ENCODE data around the gene NEIL3. TPM values are rescaled to one million over a fixed set of nuclear protein-coding genes. Genes with fewer than 3 reads are reported as not detected.

NEIL3 gene
- total RNA-seq, 4 donors from 2014 or later: 1.1 to 3.1 (median 2.1) TPM

DNA sequence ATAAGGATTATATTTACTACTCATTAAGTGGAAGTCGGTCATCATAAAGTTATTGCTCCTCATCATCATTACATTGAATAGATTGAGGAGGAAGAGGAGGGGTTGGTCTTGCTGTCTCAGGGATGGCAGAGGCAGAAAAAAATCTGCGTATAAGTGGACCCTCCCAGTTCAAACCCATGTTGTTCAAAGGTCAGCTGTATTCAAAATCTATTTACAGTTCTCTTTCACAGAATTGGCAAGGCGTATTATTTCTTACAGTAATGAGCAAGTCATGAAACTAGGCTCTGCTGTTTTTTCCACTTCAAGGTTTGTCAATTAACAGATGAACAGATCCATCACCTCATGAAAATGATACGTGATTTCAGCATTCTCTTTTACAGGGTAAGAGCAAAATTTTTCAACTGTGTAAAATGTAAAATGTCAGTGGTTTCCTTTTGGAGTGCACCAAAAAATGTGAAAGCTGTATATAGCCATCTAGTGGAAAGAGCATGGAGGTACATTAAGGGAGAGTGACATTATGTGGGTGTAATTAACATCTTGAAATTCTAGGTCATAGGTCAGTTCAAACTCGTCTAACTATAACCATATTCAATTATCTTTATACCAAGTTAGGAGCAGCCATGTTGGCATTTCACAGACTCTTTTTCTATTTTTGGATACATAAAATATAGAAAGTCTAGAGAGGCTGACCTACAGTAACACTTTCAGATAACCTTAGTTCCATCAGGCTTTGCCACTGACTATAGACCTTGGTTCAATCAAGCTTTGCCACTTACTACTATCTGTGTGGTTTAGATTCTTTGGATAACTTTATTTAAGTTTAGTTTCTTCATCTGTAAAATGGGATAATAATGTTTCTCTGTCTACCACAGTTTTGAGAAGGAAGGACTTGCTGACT lies 30.1 kb downstream of the NEIL3 start:
- no peak overlapping the region for H3K27ac ChIP-seq
- DNase-seq (ENCODE audit: low spot score in 2 of 2): no peak
- 38% methylated on average over 5 of the region's 5 CpGs for WGBS
- peaks cover 4% of the 10 kb centered on the region for H3K4me1 ChIP-seq
- H3K4me3 ChIP-seq: no peak overlapping the region
- no peaks in the 10 kb centered on the region for H3K27me3 ChIP-seq
- no peaks in the 10 kb centered on the region for H3K9me3 ChIP-seq
- H3K36me3 ChIP-seq: no peaks in the 10 kb centered on the region
- TF ChIP-seq POLR2A (IDR thresholded peaks at IDR 0.05): no peak
- TF ChIP-seq, protein P1, sequence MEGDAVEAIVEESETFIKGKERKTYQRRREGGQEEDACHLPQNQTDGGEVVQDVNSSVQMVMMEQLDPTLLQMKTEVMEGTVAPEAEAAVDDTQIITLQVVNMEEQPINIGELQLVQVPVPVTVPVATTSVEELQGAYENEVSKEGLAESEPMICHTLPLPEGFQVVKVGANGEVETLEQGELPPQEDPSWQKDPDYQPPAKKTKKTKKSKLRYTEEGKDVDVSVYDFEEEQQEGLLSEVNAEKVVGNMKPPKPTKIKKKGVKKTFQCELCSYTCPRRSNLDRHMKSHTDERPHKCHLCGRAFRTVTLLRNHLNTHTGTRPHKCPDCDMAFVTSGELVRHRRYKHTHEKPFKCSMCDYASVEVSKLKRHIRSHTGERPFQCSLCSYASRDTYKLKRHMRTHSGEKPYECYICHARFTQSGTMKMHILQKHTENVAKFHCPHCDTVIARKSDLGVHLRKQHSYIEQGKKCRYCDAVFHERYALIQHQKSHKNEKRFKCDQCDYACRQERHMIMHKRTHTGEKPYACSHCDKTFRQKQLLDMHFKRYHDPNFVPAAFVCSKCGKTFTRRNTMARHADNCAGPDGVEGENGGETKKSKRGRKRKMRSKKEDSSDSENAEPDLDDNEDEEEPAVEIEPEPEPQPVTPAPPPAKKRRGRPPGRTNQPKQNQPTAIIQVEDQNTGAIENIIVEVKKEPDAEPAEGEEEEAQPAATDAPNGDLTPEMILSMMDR (IDR thresholded peaks at IDR 0.05): peak; percentile 45 to 55

DNA sequence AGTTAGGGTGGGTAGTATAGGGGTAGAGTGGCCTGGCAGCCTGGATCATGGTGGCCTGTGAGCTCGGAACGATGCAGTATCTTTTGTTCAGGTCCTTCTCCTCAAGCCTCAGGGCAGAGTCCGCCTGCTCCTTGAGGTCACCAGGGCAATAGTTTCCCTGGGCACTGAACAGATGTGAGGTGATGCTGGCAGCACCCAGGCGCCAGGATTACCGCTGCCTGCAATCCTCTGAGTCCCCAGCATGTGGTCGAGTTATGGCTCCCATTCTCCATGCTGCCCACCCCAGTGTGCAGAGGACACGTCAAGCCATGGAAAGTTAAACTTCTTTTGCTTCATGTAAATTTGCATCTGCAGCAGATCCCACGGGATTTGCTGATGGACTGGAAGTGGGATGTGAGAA lies 38.7 kb downstream of the NEIL3 start:
- Histone ChIP-seq H3K36me3 (no peaks in the 10 kb centered on the region), H3K27ac (no peak overlapping the region), H3K4me3 (no peak overlapping the region), H3K4me1 (no peaks in the 10 kb centered on the region), H3K9me3 (no peaks in the 10 kb centered on the region), H3K27me3 (no peaks in the 10 kb centered on the region)
- TF ChIP-seq POLR2AphosphoS5 (IDR thresholded peaks at IDR 0.05): no peak
- TF ChIP-seq POLR2A (IDR thresholded peaks at IDR 0.05): no peak
- TF ChIP-seq, protein P1 (IDR thresholded peaks at IDR 0.05): no peak
- TF ChIP-seq EP300 (IDR thresholded peaks at IDR 0.05): no peak
- 92% methylated on average over 4 of the region's 8 CpGs for WGBS
- no peak for DNase-seq (ENCODE audit: low spot score in 2 of 2)

- no peaks in the 10 kb centered on the region for H3K36me3 ChIP-seq
- no peaks in the 10 kb centered on the region for H3K27me3 ChIP-seq
Measured at GRCh38 chr4:177349191-177349590, 39.5 kb downstream of the NEIL3 start.

DNA sequence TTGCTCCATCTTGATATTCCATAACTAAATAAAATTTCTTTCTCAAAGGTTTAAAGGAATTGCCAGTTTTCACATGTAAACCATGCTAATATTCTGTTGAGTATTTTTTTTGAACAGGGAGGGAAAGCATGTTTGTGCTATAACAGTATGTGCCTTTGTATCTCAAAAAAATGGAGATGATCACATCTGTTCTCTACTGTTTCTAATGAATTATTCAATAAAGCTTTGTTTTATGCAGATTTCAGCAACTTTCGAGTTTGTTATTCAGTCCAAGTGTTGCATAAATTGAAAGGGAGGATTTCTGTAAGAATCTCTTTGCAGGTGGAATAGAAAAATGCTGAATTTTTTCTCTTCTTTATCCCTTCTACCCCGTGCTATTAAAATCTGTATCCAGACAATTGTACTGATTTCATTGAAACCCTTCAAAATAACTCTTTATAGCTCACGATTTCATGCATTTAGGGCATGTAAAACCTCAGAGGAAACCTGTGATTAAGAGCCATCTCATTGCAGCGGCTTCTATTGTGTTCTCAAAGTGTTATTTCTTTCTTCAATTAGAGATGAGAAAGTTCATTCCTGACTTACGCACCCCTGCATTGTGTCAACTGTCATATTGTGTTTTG lies 42.1 kb downstream of the NEIL3 start:
- Histone ChIP-seq H3K27me3 (no peaks in the 10 kb centered on the region), H3K9me3 (no peaks in the 10 kb centered on the region)
- WGBS: 95% methylated on average over 5 of the region's 5 CpGs

More at GRCh38 chr4:177349191-177349590, 39.5 kb downstream of the NEIL3 start:
- no peaks in the 10 kb centered on the region for H3K4me1 ChIP-seq
- WGBS: 94% methylated on average over 6 of the region's 6 CpGs
- H3K27ac ChIP-seq: no peak overlapping the region
- no peaks in the 10 kb centered on the region for H3K9me3 ChIP-seq
- DNase-seq (ENCODE audit: low spot score in 2 of 2): no peak
- TF ChIP-seq POLR2A (IDR thresholded peaks at IDR 0.05) (no peak), POLR2AphosphoS5 (IDR thresholded peaks at IDR 0.05) (no peak), EP300 (IDR thresholded peaks at IDR 0.05) (no peak)
- TF ChIP-seq, protein P1 (IDR thresholded peaks at IDR 0.05): no peak
- H3K4me3 ChIP-seq: no peak overlapping the region

More for the DNA sequence above, 42.1 kb downstream of the NEIL3 start:
- Histone ChIP-seq H3K4me1 (no peaks in the 10 kb centered on the region), H3K27ac (no peak overlapping the region), H3K36me3 (no peaks in the 10 kb centered on the region), H3K4me3 (no peak overlapping the region)
- DNase-seq (ENCODE audit: low spot score in 2 of 2): no peak
- no peak for TF ChIP-seq EP300 (IDR thresholded peaks at IDR 0.05)
- TF ChIP-seq, protein P1 (IDR thresholded peaks at IDR 0.05): no peak
- TF ChIP-seq POLR2A (IDR thresholded peaks at IDR 0.05): no peak
- TF ChIP-seq POLR2AphosphoS5 (IDR thresholded peaks at IDR 0.05): no peak

Data from suprapubic skin (tissue), 4 donors.